PC-3 (cell line): ENCODE data around the gene RBM11. TPM values are rescaled to one million over a fixed set of nuclear protein-coding genes. Genes with fewer than 3 reads are reported as not detected.

Experiments
- ATAC-seq: fragments of 200-7000 bp; cut with Tn5 transposase; 2 replicates; pipeline ENCODE4 v1.9.1; 2020; ENCODE audit warnings: mild to moderate bottlenecking, moderate library complexity
- BruUV-seq: library from RNA; stranded (reverse); fragments of 400-500 nt; replicated peaks from 2 replicates; lab custom pipeline; 2021; lab: Mats Ljungman, UMichigan
- CTCF ChIA-PET: fragments of 300-600 bp; sonication (Branson Sonifier 250); formaldehyde crosslinking; loops from one replicate; lab custom pipeline; 2022; ENCODE audit warnings: antibody characterized with exemption; lab: Charles Lee
- POLR2A ChIA-PET: fragments of 300-600 bp; sonication (Branson Sonifier 250); formaldehyde crosslinking; loops from one replicate; lab custom pipeline; 2022; ENCODE audit warnings: antibody characterized with exemption; ENCODE audit not compliant: unreplicated experiment; lab: Charles Lee
- DNase-seq: peaks from one replicate; pipeline ENCODE4 v3.0.0-alpha.2; 2015
- H2AFZ ChIP-seq: fragments of 300-600 bp; sonication (generic); 2 replicates; pipeline ENCODE4 v1.6.0; 2016; ENCODE audit warnings: antibody characterized with exemption, low read length
- H3F3A ChIP-seq: fragments of 300-600 bp; sonication (generic); one replicate; pipeline ENCODE4 v1.6.0; 2017; ENCODE audit warnings: antibody characterized with exemption, low read length, control low read depth, mild to moderate bottlenecking; ENCODE audit not compliant: unreplicated experiment
- H3K27ac ChIP-seq: fragments of 300-600 bp; sonication (generic); 2 replicates; pipeline ENCODE4 v1.5.1; 2016; ENCODE audit warnings: mild to moderate bottlenecking, low read length
- H3K27me3 ChIP-seq: fragments of 300-600 bp; sonication (generic); 2 replicates; pipeline ENCODE4 v1.6.1; 2016; ENCODE audit warnings: low read length, mixed read lengths
- H3K36me3 ChIP-seq: fragments of 300-600 bp; sonication (generic); 2 replicates; pipeline ENCODE4 v1.6.1; 2016; ENCODE audit warnings: low read depth, mixed run types, low read length, mixed read lengths
- H3K4me1 ChIP-seq: fragments of 300-600 bp; sonication (generic); 2 replicates; pipeline ENCODE4 v1.5.1; 2016; ENCODE audit warnings: low read length; ENCODE audit not compliant: insufficient read depth
- H3K4me2 ChIP-seq: fragments of 300-600 bp; sonication (generic); 2 replicates; pipeline ENCODE4 v1.6.0; 2016; ENCODE audit warnings: low read length
- H3K4me3 ChIP-seq: fragments of 300-600 bp; sonication (generic); 2 replicates; pipeline ENCODE4 v1.5.1; 2016; ENCODE audit warnings: mild to moderate bottlenecking, low read length, mixed read lengths
- H3K79me2 ChIP-seq: fragments of 300-600 bp; sonication (generic); 2 replicates; pipeline ENCODE4 v1.6.1; 2017; ENCODE audit warnings: low read length, mixed read lengths
- H3K9ac ChIP-seq: fragments of 300-600 bp; sonication (generic); 2 replicates; pipeline ENCODE4 v1.6.0; 2016; ENCODE audit warnings: mild to moderate bottlenecking, low read length
- H3K9me2 ChIP-seq: fragments of 300-600 bp; sonication (generic); replicated peaks from 2 replicates; pipeline ENCODE4 v1.6.1; 2016; ENCODE audit warnings: mixed run types, low read length, mixed read lengths
- H3K9me3 ChIP-seq: fragments of 300-600 bp; sonication (generic); 2 replicates; pipeline ENCODE4 v1.6.1; 2016; ENCODE audit warnings: low read length, mixed read lengths
- H4K20me1 ChIP-seq: fragments of 300-600 bp; sonication (generic); 2 replicates; pipeline ENCODE4 v1.6.1; 2016; ENCODE audit warnings: low read length, mixed read lengths
- CTCF ChIP-seq: fragments of 300-600 bp; sonication (generic); conservative IDR thresholded peaks from 2 replicates; pipeline ENCODE4 v1.5.1; 2017; ENCODE audit warnings: antibody characterized with exemption, low read depth, mild to moderate bottlenecking, low read length
- EZH2 ChIP-seq: fragments of 300-600 bp; sonication (generic); IDR thresholded peaks from one replicate; pipeline ENCODE4 v1.6.1; 2017; ENCODE audit warnings: antibody characterized with exemption, mild to moderate bottlenecking, low read length; ENCODE audit not compliant: unreplicated experiment
- EZH2phosphoT487 ChIP-seq: fragments of 300-600 bp; sonication (generic); IDR thresholded peaks from 2 replicates; pipeline ENCODE4 v1.6.1; 2018; ENCODE audit warnings: mild to moderate bottlenecking, antibody characterized with exemption, low read length, borderline replicate concordance
- intact Hi-C: fragments of 100-400 bp; cut with micrococcal nuclease; formaldehyde crosslinking; loops from 2 replicates; pipeline ENCODE4 v1.9.0; 2023
- total RNA-seq: library from RNA; depleted of rRNA; stranded (reverse); fragments of >200 nt; gene quantifications from 2 replicates; pipeline ENCODE4 v1.2.3, GENCODE V29; 2014

Gene RBM11
- total RNA-seq, 1 experiment from 2014 or later, result 2.1 TPM

DNA sequence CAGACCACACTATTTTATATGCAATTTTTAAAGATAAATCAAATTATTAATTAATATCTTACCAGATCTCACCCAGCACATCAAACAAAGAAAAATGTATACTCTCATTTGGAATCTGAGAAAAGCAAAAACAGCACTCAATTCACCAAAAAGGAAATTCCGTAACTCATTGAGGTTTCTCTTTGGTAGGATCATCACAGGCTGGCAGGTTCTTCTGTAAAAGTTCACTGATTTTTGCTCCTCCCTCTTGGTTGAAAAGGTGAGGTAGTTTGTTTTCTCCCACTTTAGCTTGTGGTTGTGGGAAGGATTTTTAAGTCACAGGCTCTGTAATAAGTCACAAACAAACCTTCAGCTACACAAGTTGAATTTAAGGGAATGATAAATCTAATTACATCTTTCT lies 5.2 kb upstream of the RBM11 start, which contains the start of gene LIPI:
Gene LIPI (minus strand): TSS at position 218 of the 400 bp plus-strand sequence. CDS start 110 bp downstream, at position 108.
- Histone ChIP-seq H2AFZ (no peak within 1 kb of the TSS), H3K9me2 (no peaks in the 10 kb centered on the region), H3F3A (no peaks in the 10 kb centered on the region), H3K4me3 (no peak within 1 kb of the TSS), H3K36me3 (no peaks in the 10 kb centered on the region), H3K27me3 (peaks cover 47% of the 10 kb centered on the region), H3K4me1 (no peaks in the 10 kb centered on the region), H3K9ac (no peak within 1 kb of the TSS), H3K27ac (no peak within 1 kb of the TSS), H3K9me3 (no peaks in the 10 kb centered on the region), H3K4me2 (no peak within 1 kb of the TSS), H4K20me1 (no peaks in the 10 kb centered on the region), H3K79me2 (no peaks in the 10 kb centered on the region)
- POLR2A ChIA-PET, result no interaction called here
- ATAC-seq (no peak), DNase-seq (no peak)
- intact Hi-C loops, result no loop called here
- no TSS peak for BruUV-seq
- TF ChIP-seq EZH2phosphoT487 (no peak), EZH2 (no peak), CTCF (no peak)
- CTCF ChIA-PET, result no interaction called here

DNA sequence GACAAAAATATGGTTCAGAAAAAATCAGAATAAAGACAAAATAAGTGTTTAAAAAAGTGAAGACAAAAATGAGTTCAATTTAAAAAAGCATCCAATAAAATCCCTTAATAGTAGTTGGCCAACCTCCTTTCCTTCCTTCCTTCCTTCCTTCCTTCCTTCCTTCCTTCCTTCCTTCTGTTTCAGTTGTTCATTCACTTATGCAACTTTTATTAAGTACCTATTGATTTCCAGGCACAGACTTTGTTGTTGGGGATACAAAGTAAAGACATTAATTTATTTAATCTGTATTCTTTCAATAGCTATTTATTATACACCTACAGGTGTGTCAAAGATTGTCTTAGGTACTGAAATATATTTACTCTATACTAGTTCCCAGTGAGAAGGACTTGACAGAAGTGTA lies 2.8 kb upstream of the RBM11 start:
- Histone ChIP-seq H3F3A (no peaks in the 10 kb centered on the region), H3K9ac (no peak overlapping the region), H3K27me3 (peaks cover 45% of the 10 kb centered on the region), H3K27ac (no peak overlapping the region), H3K4me1 (no peaks in the 10 kb centered on the region), H3K9me3 (no peaks in the 10 kb centered on the region), H3K9me2 (no peaks in the 10 kb centered on the region), H3K4me3 (no peak overlapping the region), H3K36me3 (no peaks in the 10 kb centered on the region), H2AFZ (no peak overlapping the region), H3K79me2 (no peaks in the 10 kb centered on the region), H4K20me1 (no peaks in the 10 kb centered on the region), H3K4me2 (no peak overlapping the region)
- BruUV-seq, result no TSS peak
- ChIA-PET CTCF (no interaction called here), POLR2A (no interaction called here)
- TF ChIP-seq EZH2, result no peak
- TF ChIP-seq EZH2phosphoT487, result no peak
- TF ChIP-seq CTCF, result no peak
- DNase-seq (no peak), ATAC-seq (no peak)
- intact Hi-C loops, result no loop called here

DNA sequence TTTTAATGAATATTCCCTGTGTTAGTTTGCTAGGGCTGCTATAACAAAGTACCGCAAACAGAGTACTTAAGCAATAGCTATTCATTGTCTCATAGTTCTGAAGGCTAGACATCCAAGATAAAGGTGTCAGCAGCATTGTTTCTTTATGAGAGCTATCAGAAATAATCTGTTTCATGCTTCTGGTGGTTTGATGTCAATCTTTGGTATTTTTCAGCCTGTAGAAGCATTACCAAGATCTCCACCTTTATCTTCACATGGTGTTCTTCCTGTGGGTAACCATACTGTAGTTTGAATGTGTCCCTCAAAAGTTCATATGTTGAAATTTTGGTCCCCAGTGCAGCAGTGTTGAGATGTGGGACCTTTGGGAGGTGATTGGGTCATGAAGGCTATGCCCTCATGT lies 7.4 kb downstream of the RBM11 start:
- DNase-seq (no peak), ATAC-seq (no peak)
- H3K27ac ChIP-seq, result no peak overlapping the region
- no peaks in the 10 kb centered on the region for H3K4me1 ChIP-seq
- ChIA-PET CTCF (no interaction called here), POLR2A (no interaction called here)
- H3K79me2 ChIP-seq, result no peaks in the 10 kb centered on the region
- H3K4me3 ChIP-seq, result no peak overlapping the region
- no peak overlapping the region for H3K9ac ChIP-seq
- no TSS peak for BruUV-seq
- H3K9me3 ChIP-seq, result no peaks in the 10 kb centered on the region
- H4K20me1 ChIP-seq, result no peaks in the 10 kb centered on the region
- intact Hi-C loops, result no loop called here
- H3K4me2 ChIP-seq, result no peak overlapping the region
- no peaks in the 10 kb centered on the region for H3F3A ChIP-seq
- no peaks in the 10 kb centered on the region for H3K36me3 ChIP-seq
- H2AFZ ChIP-seq, result no peak overlapping the region
- H3K27me3 ChIP-seq, result peaks cover 15% of the 10 kb centered on the region; the same call in 1 of the 2 replicates
- no peaks in the 10 kb centered on the region for H3K9me2 ChIP-seq
- TF ChIP-seq EZH2phosphoT487, result no peak
- TF ChIP-seq CTCF, result no peak
- TF ChIP-seq EZH2, result no peak
